GM12875 (cell line): Measurements from ENCODE around the gene PGPEP1.
A peak's percentile ranks its signal among the peaks of the same experiment; 100 is the strongest.
"Not testable (repeated sequence)": the region's sequence is repeated elsewhere in the genome, so short reads cannot be mapped to it uniquely, and the experiment has no call there.

ENCODE experiments used
- H3K4me3 ChIP-seq: one replicate; pipeline ENCODE4 v1.5.1; 2011; ENCODE audit warnings: low read depth, low read length, control low read depth
- TF ChIP-seq, protein P1 (sequence below): IDR thresholded peaks from 2 replicates; pipeline ENCODE4 v1.5.1; 2011; ENCODE audit warnings: low read depth, mild to moderate bottlenecking, control low read depth, inconsistent platforms, low read length, moderate library complexity, borderline replicate concordance; ENCODE audit not compliant: insufficient read depth

Gene PGPEP1

DNA sequence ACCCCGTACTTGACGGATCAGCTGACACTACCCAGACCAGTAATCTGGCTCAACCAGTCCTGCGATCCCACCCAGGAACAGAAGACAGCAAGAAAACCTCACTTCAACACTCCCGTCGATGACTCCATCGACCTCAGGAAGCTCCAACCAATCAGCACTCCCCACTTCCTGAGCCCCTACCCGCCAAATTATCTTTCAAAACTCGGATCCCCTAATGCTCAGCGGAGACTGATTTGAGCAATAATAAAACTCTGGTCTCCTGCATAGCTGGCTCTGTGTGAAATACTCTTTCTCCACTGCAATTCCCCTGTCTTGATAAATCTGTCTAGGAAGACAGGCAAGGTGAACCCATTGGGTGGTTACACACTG lies 18.7 kb upstream of the PGPEP1 start:
- TF ChIP-seq, protein P1, sequence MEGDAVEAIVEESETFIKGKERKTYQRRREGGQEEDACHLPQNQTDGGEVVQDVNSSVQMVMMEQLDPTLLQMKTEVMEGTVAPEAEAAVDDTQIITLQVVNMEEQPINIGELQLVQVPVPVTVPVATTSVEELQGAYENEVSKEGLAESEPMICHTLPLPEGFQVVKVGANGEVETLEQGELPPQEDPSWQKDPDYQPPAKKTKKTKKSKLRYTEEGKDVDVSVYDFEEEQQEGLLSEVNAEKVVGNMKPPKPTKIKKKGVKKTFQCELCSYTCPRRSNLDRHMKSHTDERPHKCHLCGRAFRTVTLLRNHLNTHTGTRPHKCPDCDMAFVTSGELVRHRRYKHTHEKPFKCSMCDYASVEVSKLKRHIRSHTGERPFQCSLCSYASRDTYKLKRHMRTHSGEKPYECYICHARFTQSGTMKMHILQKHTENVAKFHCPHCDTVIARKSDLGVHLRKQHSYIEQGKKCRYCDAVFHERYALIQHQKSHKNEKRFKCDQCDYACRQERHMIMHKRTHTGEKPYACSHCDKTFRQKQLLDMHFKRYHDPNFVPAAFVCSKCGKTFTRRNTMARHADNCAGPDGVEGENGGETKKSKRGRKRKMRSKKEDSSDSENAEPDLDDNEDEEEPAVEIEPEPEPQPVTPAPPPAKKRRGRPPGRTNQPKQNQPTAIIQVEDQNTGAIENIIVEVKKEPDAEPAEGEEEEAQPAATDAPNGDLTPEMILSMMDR: no peak
- H3K4me3 ChIP-seq: peak overlapping the region; percentile 88

DNA sequence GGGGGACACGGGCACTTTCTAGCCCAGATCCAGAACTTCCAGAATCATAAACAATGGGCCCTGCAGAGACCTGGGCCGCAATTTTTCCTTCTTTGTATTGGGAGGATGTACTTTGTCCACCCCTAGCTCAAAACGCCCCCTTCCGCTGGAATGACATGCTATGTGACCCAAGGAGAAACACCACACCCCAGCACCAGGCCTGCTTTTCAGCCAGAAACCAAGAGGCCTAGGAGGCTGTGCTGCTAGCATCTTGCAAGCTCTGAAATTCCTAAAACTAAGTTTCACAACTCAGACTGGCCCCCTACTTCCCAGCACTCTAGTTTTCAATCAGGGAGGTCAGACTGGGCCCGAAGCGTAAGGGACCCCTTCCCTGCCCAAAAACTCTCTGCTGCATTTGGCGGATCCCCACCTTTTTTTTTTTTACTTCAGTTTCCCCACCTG lies 18.1 kb upstream of the PGPEP1 start:
- TF ChIP-seq, protein P1: peak; percentile 23; the same call in 1 of the 2 replicates
- H3K4me3 ChIP-seq: peak overlapping the region; percentile 88

DNA sequence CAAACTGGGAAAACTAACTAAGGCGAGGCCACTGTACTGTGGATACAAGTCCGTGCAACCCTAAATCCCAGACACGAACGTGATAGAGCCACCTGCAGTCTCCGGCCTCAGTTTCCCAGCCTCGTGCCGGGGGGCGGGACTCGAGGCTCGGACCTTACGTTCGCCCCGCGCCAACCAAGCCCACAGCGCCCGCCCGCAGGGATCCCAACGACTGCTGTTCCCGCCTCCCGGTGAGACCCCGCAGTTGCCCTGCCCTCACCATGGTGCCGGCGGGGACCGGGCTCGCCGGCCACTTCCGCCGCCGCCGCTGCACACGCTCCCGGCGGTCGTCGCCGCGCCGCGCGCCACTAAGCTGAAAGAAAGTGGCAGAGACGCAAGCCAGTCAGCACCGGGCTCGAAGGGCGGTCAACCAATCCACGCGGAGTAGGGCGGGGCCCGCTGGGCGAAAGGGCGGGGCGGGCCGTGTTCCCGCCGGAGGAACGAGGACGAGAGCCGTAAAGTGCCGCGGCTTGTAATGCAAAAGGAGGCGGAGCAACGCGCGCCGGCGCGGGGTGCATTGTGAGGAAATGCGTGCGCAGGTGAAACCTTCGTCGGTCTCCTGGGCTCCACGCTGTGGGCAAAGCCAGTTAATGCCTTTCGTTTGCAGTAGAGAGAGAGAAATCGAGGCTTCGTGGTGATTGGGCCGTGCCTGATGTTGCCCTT lies 17.5 kb upstream of the PGPEP1 start, which contains the start of gene LSM4:
LSM4 (minus strand) TSS at position 318 of the 702 bp plus-strand sequence; CDS start at position 262, 56 bp downstream.
- TF ChIP-seq, protein P1: peak; percentile 49; the same call in 1 of the 2 replicates
- peak within 1 kb of the TSS; percentile 88 for H3K4me3 ChIP-seq

DNA sequence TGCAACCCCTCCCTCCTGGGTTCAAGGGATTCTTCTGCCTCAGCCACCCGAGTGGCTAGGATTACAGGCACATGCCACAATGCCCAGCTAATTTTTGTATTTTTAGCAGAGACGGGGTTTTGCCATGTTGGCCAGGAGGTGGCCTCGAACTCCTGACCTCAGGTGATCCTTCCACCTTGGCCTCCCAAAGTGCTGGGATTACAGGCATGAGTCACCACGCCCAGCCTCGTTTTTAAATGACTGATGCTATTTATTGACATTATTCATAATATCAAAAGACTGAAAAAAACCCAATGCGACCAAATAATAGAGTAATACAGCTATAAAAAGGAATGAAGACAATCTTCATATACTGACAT lies 16.0 kb upstream of the PGPEP1 start:
- H3K4me3 ChIP-seq: not testable (repeated sequence)

DNA sequence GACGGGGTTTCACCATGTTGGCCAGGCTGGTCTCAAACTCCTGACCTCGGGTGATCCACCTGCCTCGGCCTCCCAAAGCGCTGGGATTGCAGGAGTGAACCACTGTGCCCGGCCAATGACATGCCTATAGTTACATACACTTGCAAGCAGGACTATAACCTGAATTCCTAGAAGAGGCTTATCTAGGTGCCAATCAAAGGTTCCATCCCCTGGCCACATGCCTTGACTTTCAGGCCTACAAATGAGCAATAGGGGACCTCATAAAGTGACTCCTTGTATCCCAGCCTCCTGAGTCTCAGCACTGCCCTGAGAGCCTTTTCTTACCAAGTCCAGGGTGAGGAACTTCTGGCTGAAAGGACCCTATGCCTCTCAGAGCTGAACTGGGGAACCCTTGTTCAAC lies 13.6 kb upstream of the PGPEP1 start:
- TF ChIP-seq, protein P1: no peak
- no peak overlapping the region for H3K4me3 ChIP-seq

DNA sequence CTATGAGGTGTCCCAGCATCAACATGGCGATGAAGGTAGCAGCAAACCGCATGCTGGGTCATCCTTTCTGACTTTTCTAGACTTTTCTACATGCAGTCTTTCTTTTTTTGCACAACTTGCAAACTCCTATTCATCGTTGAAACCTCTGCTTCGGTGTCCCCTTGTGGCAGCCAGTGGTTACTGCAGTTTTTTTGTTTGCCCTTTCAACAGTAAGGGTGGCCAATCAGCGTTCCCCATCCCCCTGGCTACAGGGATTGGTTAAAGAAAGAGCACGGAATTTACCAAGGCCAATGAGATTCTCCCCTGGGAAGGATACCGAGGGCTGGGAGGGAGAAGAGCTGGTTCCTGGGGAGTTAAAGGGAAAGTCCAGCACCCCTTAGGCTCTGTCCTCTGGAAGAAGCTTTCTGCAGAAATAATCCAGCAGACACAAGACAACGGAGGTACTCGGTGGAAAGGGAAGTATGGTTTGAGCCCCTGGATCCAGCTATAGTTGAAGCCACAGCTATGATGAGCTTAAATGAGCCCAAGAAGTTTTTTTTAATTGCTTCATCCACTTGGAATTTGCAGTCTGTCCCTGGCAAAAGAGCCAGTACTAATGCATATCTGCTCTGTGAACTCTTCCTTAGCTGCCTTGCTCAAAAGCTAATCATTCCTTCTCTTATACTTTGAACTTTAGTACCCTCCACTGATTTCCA lies 11.9 kb upstream of the PGPEP1 start:
- TF ChIP-seq, protein P1: peak; percentile 87
- peak overlapping the region; percentile 26 for H3K4me3 ChIP-seq

DNA sequence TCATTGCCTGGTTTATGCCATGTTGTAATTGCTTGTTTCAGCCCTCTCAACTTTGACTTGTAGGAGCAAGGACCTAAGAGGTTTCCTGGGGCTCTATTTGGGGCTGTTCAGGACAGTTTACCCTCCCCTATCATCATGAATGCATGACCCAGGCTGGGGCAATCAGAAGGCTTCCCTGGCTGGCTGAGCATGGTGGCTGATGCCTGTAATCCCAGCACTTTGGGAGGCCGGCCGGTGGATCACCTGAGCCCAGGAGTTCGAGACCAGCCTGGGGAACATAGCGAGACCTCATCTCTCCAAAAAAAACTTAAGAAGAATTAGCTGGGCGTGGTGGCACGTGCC lies 11.4 kb upstream of the PGPEP1 start:
- peak overlapping the region; percentile 26 for H3K4me3 ChIP-seq
- TF ChIP-seq, protein P1: no peak
